ENCODE data around the gene C1QTNF1.

C1QTNF1 gene

DNA sequence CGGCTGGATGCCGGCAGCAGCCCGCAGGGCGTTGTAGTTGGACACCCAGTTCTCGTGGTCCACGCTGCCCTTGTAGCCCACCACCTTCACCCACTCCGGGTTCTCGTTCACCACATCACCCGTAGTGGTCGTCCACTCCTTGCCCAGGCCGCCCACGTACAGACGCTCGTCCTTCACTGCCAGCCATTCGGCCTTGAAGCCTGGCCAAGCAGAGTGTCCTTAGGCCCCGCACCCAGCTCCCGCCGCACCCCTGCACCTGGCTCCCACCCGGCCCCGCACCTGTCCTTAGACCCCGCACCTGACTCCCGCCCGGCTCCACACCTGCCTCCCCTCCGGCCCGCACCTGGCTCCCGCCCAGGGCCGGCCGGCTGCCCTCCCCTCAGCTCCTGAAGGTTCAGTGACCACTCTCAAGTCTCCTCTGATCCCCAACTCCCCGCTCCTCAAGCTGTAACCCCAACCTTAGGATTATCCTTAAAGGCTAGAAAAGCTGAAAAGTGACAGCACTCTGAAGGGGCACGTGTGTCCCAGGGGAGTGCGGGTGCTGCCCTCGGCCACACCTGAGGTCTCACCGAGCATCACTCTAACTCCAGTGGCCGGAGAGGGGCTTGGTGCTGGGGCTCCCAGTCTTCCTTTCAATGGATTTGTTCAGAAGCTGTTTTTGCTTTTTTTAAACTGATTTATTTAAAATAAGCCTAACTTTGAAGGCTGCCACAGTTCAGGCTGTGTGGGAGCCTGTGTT is 28.8 kb upstream of the C1QTNF1 start:
- peaks cover 73% of the 10 kb centered on the region for H3K36me3 ChIP-seq (ENCODE audit: insufficient read depth, low read length)

DNA sequence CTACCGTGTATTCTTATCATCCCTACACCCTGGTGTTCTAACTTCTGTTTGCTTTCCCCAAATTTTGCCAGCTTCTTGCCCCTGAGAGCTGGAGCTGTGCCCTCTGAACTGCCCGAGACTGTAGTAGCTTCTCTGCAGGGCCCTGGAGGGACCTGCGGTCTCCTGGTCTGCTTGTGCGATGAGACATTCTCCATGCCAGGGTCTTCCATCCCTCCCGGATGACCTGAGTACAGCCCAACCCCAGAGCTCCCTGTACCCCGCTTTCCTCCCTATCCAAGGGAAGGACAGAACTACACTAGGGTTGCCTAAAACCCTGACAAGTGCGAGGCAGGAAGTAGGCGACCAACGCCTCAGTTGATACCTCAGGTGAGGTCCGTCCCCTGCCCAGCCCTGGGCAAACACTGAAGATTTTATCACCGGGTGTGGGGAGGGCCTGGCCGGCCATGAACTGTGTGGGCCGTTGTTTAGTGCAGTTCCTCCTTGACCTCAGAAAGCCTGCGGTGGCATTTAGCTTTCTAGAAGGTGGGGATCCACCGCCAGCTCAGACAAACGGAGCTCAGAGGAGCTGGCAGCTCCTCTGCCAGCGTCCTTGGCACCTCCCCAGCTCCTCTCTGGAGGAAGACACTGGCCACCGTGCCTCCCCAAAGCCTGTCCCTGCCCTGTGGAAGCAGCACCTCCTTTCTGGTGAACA is 28.1 kb upstream of the C1QTNF1 start:
- H3K4me3 ChIP-seq (ENCODE audit: low read length), result no peak overlapping the region

More for the DNA sequence above, 28.8 kb upstream of the C1QTNF1 start:
- no peak overlapping the region for H3K4me2 ChIP-seq (ENCODE audit: low read length)
- no peak overlapping the region for H3K4me3 ChIP-seq (ENCODE audit: low read length)
- no peak overlapping the region for H3K9ac ChIP-seq (ENCODE audit: low read depth, low read length)
- H3K4me1 ChIP-seq (ENCODE audit: control insufficient read depth, insufficient read depth, low read length), result peaks cover 34% of the 10 kb centered on the region
- no peaks in the 10 kb centered on the region for H3K9me3 ChIP-seq (replicated peaks; ENCODE audit: low read length)
- H3K27me3 ChIP-seq (ENCODE audit: control insufficient read depth, insufficient read depth, low read length), result no peaks in the 10 kb centered on the region

DNA sequence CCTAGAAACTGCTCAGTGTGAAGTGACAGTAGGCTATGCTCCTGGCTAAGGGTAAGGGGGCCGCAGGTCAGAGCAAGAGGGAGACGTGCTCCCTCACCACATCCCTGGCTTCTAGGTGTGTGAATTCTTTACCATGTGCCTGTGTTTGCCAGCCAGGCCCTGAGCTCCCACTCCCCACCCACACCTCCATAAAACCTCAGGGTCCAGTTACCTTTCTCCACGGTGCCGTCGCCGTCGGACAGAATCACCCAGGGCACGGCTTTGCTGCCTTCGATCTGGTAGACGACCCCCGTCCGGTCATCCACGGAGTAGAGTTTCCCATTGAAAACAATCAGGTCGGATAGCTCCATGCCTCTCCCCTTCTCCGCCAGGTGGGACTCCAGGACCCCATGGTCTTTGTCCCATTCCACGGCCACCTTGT is 27.2 kb upstream of the C1QTNF1 start:
- Histone ChIP-seq H3K4me3 (ENCODE audit: low read length) (no peak overlapping the region), H3K27me3 (ENCODE audit: control insufficient read depth, insufficient read depth, low read length) (no peaks in the 10 kb centered on the region), H3K4me1 (ENCODE audit: control insufficient read depth, insufficient read depth, low read length) (peaks cover 34% of the 10 kb centered on the region), H3K9me3 (replicated peaks; ENCODE audit: low read length) (no peaks in the 10 kb centered on the region), H3K4me2 (ENCODE audit: low read length) (peak overlapping the region; percentile 18), H3K9ac (ENCODE audit: low read depth, low read length) (no peak overlapping the region), H3K36me3 (ENCODE audit: insufficient read depth, low read length) (peaks cover 57% of the 10 kb centered on the region)

More for the DNA sequence above, 28.1 kb upstream of the C1QTNF1 start:
- H3K9me3 ChIP-seq (replicated peaks; ENCODE audit: low read length), result no peaks in the 10 kb centered on the region
- no peaks in the 10 kb centered on the region for H3K27me3 ChIP-seq (ENCODE audit: control insufficient read depth, insufficient read depth, low read length)
- H3K9ac ChIP-seq (ENCODE audit: low read depth, low read length), result no peak overlapping the region
- H3K4me1 ChIP-seq (ENCODE audit: control insufficient read depth, insufficient read depth, low read length), result peaks cover 34% of the 10 kb centered on the region
- peaks cover 66% of the 10 kb centered on the region for H3K36me3 ChIP-seq (ENCODE audit: insufficient read depth, low read length)
- H3K4me2 ChIP-seq (ENCODE audit: low read length), result peak overlapping the region; percentile 18

DNA sequence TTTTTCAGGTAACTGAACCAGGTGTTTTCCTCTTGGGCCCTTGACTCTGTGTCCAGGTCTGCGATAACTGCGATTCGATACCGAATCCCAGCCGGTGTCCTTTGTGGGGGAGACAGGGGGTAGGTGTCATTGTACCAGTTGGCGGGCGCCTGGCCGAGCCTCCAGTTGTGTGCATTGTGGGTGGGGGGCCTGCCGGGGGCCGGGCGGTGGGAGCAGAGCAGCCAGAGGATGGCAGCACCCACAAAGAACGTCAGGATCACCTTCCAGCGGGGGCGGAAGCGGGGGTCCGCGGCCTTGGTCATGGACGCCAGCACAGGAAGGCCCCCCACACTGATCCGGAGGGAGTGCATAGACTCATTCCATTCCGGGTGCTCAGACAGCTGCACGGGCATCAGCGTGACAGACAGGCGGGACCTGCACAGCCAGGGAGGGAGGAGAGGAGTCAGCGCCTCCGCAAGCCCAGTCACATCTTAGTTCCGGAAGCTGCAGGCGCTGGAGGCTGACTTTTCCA is 26.7 kb upstream of the C1QTNF1 start:
- H3K4me2 ChIP-seq (ENCODE audit: low read length), result peak overlapping the region; percentile 20
- peaks cover 34% of the 10 kb centered on the region for H3K4me1 ChIP-seq (ENCODE audit: control insufficient read depth, insufficient read depth, low read length)
- H3K4me3 ChIP-seq (ENCODE audit: low read length), result no peak overlapping the region
- H3K36me3 ChIP-seq (ENCODE audit: insufficient read depth, low read length), result peaks cover 57% of the 10 kb centered on the region
- H3K9ac ChIP-seq (ENCODE audit: low read depth, low read length), result no peak overlapping the region
- H3K9me3 ChIP-seq (replicated peaks; ENCODE audit: low read length), result no peaks in the 10 kb centered on the region
- no peaks in the 10 kb centered on the region for H3K27me3 ChIP-seq (ENCODE audit: control insufficient read depth, insufficient read depth, low read length)

DNA sequence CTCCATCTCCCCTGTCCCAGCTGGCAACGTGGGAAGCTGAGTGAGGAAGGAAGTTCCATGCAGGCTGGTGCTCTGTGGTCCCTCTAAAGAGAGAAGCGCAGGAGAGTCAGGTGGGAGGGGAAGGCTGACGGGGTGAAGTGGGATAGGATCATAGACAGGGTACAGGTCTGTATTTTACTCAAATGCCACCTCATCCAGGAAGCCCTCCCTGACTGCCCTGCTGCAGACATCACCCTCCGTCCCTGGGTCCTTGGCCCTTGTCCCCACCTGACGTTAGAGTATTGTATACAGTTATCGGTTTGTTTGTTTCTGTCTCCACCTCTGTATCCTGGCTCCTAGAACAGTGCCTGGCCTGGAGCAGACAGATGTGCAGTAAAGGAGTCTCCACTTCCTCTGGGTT is 26.1 kb upstream of the C1QTNF1 start:
- H3K4me1 ChIP-seq (ENCODE audit: control insufficient read depth, insufficient read depth, low read length), result peaks cover 34% of the 10 kb centered on the region
- no peak overlapping the region for H3K9ac ChIP-seq (ENCODE audit: low read depth, low read length)
- H3K4me2 ChIP-seq (ENCODE audit: low read length), result peak overlapping the region; percentile 20
- H3K36me3 ChIP-seq (ENCODE audit: insufficient read depth, low read length), result peaks cover 57% of the 10 kb centered on the region
- H3K4me3 ChIP-seq (ENCODE audit: low read length), result no peak overlapping the region
- H3K27me3 ChIP-seq (ENCODE audit: control insufficient read depth, insufficient read depth, low read length), result no peaks in the 10 kb centered on the region
- no peaks in the 10 kb centered on the region for H3K9me3 ChIP-seq (replicated peaks; ENCODE audit: low read length)

DNA sequence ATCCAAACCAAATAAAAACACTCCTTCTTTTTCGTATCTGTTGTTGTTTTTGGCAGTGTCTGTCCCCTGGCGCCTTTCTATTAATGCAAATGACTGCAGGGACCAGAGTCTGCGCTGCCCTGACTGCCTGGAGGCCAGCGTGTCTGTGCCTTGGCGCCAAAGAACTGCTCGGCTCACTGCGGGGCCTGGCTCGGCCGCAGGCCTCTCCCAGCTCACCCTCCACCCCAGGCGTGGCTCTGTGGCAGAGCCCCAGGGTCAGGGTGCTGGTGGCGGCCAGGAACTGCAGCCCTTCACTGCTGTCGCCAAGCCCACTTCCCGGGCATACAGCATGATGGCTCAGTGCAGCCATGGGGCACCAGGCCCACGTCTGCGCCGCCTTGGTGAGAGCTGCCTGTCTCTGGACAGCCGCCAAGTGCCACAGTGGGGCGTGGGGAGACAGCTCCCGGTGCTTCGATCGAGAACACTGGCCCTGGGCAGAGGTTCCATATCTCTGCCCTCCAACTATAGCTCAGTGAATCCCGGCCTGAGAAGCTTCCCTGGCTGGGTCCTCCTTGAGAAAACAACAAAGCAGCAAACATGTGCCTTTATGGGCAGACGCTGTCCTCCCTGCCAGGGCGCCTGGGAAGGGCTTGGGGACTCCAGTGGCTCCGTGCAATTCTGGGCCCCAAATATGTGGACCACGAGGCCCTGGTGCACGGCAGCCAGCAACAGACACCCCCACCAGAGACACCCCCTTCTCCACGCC is 25.5 kb upstream of the C1QTNF1 start:
- Histone ChIP-seq H3K4me2 (ENCODE audit: low read length) (peak overlapping the region; percentile 0), H3K9ac (ENCODE audit: low read depth, low read length) (no peak overlapping the region), H3K27me3 (ENCODE audit: control insufficient read depth, insufficient read depth, low read length) (no peaks in the 10 kb centered on the region), H3K4me1 (ENCODE audit: control insufficient read depth, insufficient read depth, low read length) (peaks cover 34% of the 10 kb centered on the region), H3K4me3 (ENCODE audit: low read length) (peak overlapping the region; percentile 3), H3K36me3 (ENCODE audit: insufficient read depth, low read length) (peaks cover 54% of the 10 kb centered on the region), H3K9me3 (replicated peaks; ENCODE audit: low read length) (no peaks in the 10 kb centered on the region)

DNA sequence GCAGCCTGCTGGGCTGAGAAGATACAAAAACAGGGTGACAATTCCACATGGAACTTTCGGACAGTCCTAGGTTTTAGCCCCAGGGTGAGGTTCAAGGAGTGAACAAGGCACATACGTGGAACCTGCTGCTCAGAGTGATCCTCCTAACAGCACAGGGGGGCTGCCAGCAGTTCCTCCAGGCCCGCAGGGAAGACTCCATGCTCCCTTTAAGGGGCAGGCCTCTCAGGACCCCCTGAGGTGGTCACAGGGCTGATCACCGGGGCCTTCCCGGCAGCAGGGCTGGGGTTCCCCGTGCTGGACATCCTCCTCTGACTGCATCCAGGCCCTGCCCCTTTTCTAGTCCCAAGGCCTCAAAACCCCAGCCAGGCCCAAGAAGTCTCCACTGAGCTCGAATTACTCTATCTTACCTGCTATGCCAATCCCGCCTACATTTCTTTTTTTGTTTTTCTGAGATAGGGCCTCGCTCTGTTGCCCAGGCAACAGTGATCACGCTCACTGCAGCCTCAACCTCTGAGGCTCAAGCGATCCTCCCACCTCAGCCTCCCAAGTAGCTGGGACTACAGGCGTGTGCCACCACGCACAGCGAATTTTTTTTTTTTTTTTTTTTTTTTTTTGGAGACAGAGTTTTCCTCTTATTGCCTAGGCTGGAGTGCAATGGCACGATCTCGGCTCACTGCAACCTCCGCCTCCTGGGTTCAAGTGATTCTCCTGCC is 24.8 kb upstream of the C1QTNF1 start:
- Histone ChIP-seq H3K36me3 (ENCODE audit: insufficient read depth, low read length) (peaks cover 46% of the 10 kb centered on the region), H3K4me1 (ENCODE audit: control insufficient read depth, insufficient read depth, low read length) (peaks cover 34% of the 10 kb centered on the region), H3K4me2 (ENCODE audit: low read length) (no peak overlapping the region)

DNA sequence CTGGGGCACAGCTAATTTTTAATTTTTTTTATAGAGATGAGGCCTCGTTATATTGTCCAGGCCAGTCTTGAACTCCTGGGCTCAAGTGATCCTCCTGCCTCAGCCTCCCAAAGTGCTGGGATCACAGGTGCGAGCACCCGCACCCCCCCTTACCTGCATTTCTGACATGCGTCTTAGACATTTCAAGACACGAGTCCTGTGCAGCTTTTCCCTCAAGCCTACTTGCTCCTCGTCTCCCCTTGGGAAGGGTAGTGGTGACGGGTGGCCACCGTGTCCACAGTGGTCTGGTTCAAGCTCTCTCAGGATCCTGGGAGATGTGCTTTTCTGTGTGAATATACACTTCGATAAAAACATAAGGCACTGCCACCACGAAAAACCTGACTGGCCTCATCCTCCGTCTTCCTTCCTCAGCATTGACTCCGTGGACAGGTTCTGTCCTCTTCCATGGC is 24.0 kb upstream of the C1QTNF1 start:
- Histone ChIP-seq H3K9me3 (replicated peaks; ENCODE audit: low read length) (no peaks in the 10 kb centered on the region), H3K27me3 (ENCODE audit: control insufficient read depth, insufficient read depth, low read length) (no peaks in the 10 kb centered on the region), H3K4me1 (ENCODE audit: control insufficient read depth, insufficient read depth, low read length) (peaks cover 34% of the 10 kb centered on the region), H3K4me3 (ENCODE audit: low read length) (no peak overlapping the region), H3K4me2 (ENCODE audit: low read length) (no peak overlapping the region), H3K9ac (ENCODE audit: low read depth, low read length) (no peak overlapping the region), H3K36me3 (ENCODE audit: insufficient read depth, low read length) (peaks cover 39% of the 10 kb centered on the region)

More for the DNA sequence above, 24.8 kb upstream of the C1QTNF1 start:
- Histone ChIP-seq H3K27me3 (ENCODE audit: control insufficient read depth, insufficient read depth, low read length) (no peaks in the 10 kb centered on the region), H3K9me3 (replicated peaks; ENCODE audit: low read length) (no peaks in the 10 kb centered on the region), H3K9ac (ENCODE audit: low read depth, low read length) (no peak overlapping the region), H3K4me3 (ENCODE audit: low read length) (peak overlapping the region; percentile 3)

DNA sequence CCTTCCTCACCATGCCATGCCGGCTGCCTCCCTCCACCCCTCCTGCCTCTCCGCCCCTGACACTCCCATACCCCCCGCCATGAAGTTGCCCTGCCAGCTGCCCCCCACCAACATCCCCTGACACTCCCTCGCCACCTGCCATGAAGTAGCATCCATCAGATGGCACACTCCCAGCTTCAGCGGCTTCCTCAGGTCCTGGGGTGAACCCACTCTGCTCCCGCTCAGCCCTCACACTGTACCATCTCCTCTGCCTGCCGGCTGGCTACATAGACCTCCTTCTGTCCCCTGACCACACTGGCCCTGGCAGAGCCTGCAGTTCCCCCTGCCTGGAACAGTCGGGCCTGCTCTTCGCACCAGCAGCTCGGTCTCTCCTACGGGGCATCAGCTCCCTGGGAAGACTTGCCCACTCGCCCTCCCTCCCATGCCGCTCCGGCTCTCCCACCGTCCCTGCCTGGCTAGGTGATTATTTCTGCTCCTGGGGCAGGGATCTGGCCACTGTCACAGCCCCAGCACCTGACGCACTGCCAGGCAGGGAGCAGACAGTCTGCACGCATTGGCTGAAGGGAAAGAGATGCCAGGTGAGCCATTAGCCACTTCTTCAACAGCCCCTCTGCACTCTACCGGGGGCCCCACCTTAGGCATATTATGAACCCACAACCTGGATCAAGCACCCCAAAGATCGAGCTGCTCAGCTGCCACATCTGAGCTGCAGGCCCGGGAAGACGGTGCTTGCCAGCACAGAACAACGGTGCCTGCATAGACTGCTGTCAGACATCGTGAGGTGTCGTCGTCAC is 23.4 kb upstream of the C1QTNF1 start:
- H3K4me3 ChIP-seq (ENCODE audit: low read length), result no peak overlapping the region
- no peak overlapping the region for H3K4me2 ChIP-seq (ENCODE audit: low read length)
- peaks cover 35% of the 10 kb centered on the region for H3K36me3 ChIP-seq (ENCODE audit: insufficient read depth, low read length)
- H3K9me3 ChIP-seq (replicated peaks; ENCODE audit: low read length), result no peaks in the 10 kb centered on the region
- H3K4me1 ChIP-seq (ENCODE audit: control insufficient read depth, insufficient read depth, low read length), result peaks cover 34% of the 10 kb centered on the region
- no peak overlapping the region for H3K9ac ChIP-seq (ENCODE audit: low read depth, low read length)
- no peaks in the 10 kb centered on the region for H3K27me3 ChIP-seq (ENCODE audit: control insufficient read depth, insufficient read depth, low read length)

DNA sequence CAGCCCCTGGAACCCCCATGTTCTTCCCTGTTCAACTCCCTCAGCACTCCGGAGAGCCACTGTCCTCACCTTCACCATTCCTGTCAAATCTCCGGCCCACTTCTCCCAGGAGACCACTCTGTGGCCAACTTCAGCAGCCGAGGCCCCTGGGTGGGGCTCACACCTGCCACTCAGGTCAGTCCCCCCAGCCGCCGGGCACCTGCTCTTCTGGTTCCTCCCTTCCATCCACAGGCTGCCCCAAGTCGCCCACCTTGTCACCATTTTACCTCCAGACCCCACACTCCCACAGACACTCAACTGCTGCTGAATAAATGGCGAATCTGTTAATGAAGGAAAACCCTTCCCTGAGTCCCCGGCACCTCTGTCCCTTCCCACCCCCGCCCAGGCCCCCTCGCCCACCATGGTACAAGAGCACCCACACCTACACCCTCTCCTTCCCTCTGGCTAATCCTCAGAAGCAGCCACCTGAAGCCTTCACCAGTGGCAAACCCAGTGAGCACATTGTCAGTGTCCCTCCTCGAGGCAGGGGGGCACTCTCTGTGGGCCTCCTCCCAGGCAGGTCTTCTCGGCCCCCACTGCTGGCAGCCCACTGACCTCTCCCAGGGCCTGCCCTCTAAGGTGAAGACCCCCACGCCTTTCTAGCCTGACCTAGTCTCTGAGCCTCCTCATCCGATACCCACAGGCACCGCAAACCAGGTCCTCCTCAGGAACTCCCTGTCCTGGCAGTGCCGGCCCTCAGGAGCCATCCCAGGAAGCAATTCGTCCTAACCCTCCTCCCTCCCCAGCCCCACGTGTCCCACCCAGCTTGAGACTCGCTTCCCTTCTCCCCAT is 22.6 kb upstream of the C1QTNF1 start:
- Histone ChIP-seq H3K27me3 (ENCODE audit: control insufficient read depth, insufficient read depth, low read length) (no peaks in the 10 kb centered on the region), H3K4me2 (ENCODE audit: low read length) (no peak overlapping the region), H3K36me3 (ENCODE audit: insufficient read depth, low read length) (peaks cover 28% of the 10 kb centered on the region), H3K4me3 (ENCODE audit: low read length) (no peak overlapping the region), H3K4me1 (ENCODE audit: control insufficient read depth, insufficient read depth, low read length) (peaks cover 27% of the 10 kb centered on the region), H3K9ac (ENCODE audit: low read depth, low read length) (no peak overlapping the region), H3K9me3 (replicated peaks; ENCODE audit: low read length) (no peaks in the 10 kb centered on the region)

Data from skeletal muscle satellite cell (primary cell).